ENCODE data around the gene MYO5B.

The MYO5B gene

DNA sequence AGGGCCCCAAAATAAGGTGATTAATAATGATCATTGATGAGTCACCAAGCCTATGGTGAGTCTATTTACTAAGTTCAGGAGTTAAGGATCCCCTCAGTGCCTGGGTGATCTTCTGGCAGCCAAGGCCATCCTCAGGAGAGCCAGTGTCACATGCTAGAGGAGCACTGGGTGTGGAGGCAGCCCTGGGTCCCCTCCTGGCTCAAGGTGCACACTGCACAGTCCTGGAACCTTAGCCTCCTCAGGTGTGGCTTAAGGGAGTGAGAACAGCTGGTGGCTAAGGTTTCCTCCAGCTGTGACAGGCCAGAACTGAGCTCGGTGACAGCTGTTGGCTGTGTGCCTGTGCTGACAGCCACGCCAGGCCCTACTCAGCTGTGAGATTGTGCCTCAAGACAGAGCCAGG, 329.5 kb downstream of the MYO5B start:
- TF ChIP-seq, protein P1, sequence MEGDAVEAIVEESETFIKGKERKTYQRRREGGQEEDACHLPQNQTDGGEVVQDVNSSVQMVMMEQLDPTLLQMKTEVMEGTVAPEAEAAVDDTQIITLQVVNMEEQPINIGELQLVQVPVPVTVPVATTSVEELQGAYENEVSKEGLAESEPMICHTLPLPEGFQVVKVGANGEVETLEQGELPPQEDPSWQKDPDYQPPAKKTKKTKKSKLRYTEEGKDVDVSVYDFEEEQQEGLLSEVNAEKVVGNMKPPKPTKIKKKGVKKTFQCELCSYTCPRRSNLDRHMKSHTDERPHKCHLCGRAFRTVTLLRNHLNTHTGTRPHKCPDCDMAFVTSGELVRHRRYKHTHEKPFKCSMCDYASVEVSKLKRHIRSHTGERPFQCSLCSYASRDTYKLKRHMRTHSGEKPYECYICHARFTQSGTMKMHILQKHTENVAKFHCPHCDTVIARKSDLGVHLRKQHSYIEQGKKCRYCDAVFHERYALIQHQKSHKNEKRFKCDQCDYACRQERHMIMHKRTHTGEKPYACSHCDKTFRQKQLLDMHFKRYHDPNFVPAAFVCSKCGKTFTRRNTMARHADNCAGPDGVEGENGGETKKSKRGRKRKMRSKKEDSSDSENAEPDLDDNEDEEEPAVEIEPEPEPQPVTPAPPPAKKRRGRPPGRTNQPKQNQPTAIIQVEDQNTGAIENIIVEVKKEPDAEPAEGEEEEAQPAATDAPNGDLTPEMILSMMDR (conservative IDR thresholded peaks at IDR 0.05; ENCODE audit: low read depth, low read length) = no peak
- no peaks in the 10 kb centered on the region for H3K79me2 ChIP-seq (ENCODE audit: insufficient read depth, low read depth)
- no peak overlapping the region for H3K4me3 ChIP-seq (IDR thresholded peaks at IDR 0.05; ENCODE audit: insufficient read depth, low read depth, low read length)
- no peaks in the 10 kb centered on the region for H3K27me3 ChIP-seq (ENCODE audit: insufficient read depth, low read depth)
- no peak overlapping the region for H2AFZ ChIP-seq (ENCODE audit: low read depth)
- H4K20me1 ChIP-seq (ENCODE audit: insufficient read depth) = no peaks in the 10 kb centered on the region
- H3K36me3 ChIP-seq (ENCODE audit: insufficient read depth) = no peaks in the 10 kb centered on the region
- no peak overlapping the region for H3K9ac ChIP-seq
- no peak overlapping the region for H3K27ac ChIP-seq
- no peak overlapping the region for H3K4me2 ChIP-seq
- no peaks in the 10 kb centered on the region for H3K4me1 ChIP-seq (ENCODE audit: low read depth, poor library complexity, severe bottlenecking)

DNA sequence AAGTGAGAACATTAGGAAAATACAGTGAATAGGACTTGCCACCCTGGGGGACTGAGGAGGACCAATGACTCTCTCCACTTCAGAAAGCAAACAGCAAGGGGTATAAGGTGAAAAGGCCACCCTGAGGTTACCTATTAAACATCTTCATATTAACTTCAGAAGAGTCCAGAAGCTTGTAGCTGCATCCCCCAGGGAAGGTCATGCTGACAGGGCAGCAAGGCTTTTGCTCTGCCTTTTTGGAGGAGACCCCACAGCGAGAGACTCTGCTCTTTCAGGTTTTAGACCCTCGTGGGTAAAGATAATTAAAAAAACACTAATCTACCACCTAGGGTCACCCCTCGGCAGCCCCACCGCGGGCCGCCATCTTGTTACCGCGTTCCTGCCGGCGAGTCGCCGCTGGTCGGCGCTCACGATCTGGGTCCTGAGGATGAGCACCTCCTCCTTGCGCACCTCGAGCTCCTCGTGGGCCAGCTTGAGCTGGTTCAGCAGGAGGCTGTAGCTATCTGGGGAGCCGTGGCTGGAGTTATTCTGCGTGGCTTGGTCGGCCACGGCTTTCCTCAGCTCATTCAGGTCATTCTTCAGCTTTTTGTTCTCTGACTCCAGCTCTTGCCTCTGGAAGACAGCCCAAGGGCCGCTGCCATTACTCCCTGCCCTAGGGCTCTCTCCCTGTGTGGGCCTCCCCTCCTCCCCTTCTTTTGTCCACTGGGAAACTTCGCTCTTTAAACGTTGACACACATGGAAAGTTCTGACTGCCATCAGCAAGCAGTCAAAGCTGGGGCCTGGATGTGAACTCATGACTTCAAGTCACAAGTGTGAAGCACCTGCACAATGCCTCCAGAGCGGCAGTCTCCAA, 331.0 kb downstream of the MYO5B start:
- H3K4me3 ChIP-seq (IDR thresholded peaks at IDR 0.05; ENCODE audit: insufficient read depth, low read depth, low read length) = no peak overlapping the region
- TF ChIP-seq, protein P1 (conservative IDR thresholded peaks at IDR 0.05; ENCODE audit: low read depth, low read length) = no peak
- no peaks in the 10 kb centered on the region for H3K36me3 ChIP-seq (ENCODE audit: insufficient read depth)
- no peak overlapping the region for H3K9ac ChIP-seq
- no peak overlapping the region for H3K27ac ChIP-seq
- H2AFZ ChIP-seq (ENCODE audit: low read depth) = no peak overlapping the region
- H3K79me2 ChIP-seq (ENCODE audit: insufficient read depth, low read depth) = no peaks in the 10 kb centered on the region
- H4K20me1 ChIP-seq (ENCODE audit: insufficient read depth) = no peaks in the 10 kb centered on the region
- no peak overlapping the region for H3K4me2 ChIP-seq
- H3K27me3 ChIP-seq (ENCODE audit: insufficient read depth, low read depth) = no peaks in the 10 kb centered on the region
- H3K4me1 ChIP-seq (ENCODE audit: low read depth, poor library complexity, severe bottlenecking) = no peaks in the 10 kb centered on the region

DNA sequence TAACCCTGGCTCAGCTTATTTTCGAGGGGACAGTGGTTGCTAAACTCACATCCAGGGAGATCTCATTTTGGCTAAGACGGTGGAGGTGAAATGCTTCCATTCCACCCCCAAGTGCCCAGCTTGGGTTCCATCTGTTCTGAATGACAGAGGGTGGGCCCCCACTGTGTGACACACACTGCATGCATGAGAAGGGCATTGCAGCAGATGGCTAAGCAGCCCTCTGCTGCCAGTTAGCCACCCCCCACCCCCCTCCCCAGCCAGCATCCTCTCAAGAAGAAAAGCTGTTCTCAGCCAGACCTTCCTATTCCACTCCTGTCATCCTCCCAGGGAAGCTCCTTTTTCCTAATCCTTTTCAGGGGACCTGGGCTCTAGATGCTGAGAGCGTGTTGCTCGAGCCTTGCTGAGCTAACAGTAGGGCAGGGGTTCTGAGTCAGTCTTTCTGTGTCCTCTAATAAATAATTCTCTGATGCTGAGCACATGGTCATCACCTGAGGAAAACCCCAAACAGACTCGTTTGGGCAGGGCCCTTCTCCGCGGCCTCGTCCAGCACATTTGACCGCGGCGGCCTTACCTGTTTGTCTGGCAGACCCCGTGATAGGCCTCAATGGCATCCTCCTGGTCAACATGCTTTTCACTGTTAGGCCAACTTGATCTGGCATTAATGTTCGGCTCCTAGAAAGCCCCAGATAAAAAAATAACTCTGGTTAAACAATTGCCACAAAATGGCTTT, 332.1 kb downstream of the MYO5B start:
- TF ChIP-seq, protein P1 (conservative IDR thresholded peaks at IDR 0.05; ENCODE audit: low read depth, low read length) = no peak
- H2AFZ ChIP-seq (ENCODE audit: low read depth) = no peak overlapping the region
- no peaks in the 10 kb centered on the region for H3K4me1 ChIP-seq (ENCODE audit: low read depth, poor library complexity, severe bottlenecking)
- H3K36me3 ChIP-seq (ENCODE audit: insufficient read depth) = no peaks in the 10 kb centered on the region
- no peaks in the 10 kb centered on the region for H3K27me3 ChIP-seq (ENCODE audit: insufficient read depth, low read depth)
- no peak overlapping the region for H3K4me2 ChIP-seq
- no peaks in the 10 kb centered on the region for H4K20me1 ChIP-seq (ENCODE audit: insufficient read depth)
- H3K27ac ChIP-seq = no peak overlapping the region
- no peak overlapping the region for H3K4me3 ChIP-seq (IDR thresholded peaks at IDR 0.05; ENCODE audit: insufficient read depth, low read depth, low read length)
- H3K9ac ChIP-seq = no peak overlapping the region
- no peaks in the 10 kb centered on the region for H3K79me2 ChIP-seq (ENCODE audit: insufficient read depth, low read depth)

DNA sequence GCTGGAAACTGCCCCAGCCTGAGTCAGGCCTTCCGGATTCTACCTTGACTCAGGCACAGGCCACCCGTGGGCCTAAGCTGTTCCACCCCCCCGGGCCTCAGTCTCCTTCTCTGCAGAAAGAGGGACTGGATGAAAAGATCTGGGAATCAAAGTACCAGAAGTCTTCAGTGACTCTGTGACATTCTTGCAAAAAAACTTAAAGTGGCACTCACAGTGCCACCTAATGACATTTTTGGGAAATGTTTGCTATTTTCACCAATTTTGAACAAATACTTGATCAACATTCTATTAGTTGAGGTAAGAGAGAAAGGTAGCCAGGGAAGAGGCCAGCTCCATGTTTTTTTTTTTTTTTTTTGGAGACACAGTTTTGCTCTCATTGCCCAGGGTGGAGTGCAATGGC, 333.3 kb downstream of the MYO5B start:
- H3K4me2 ChIP-seq = no peak overlapping the region
- TF ChIP-seq, protein P1 (conservative IDR thresholded peaks at IDR 0.05; ENCODE audit: low read depth, low read length) = peak; percentile 87
- H3K4me1 ChIP-seq (ENCODE audit: low read depth, poor library complexity, severe bottlenecking) = no peaks in the 10 kb centered on the region
- H3K9ac ChIP-seq = no peak overlapping the region
- no peaks in the 10 kb centered on the region for H3K27me3 ChIP-seq (ENCODE audit: insufficient read depth, low read depth)
- H3K27ac ChIP-seq = no peak overlapping the region
- no peak overlapping the region for H2AFZ ChIP-seq (ENCODE audit: low read depth)
- no peak overlapping the region for H3K4me3 ChIP-seq (IDR thresholded peaks at IDR 0.05; ENCODE audit: insufficient read depth, low read depth, low read length)
- no peaks in the 10 kb centered on the region for H3K36me3 ChIP-seq (ENCODE audit: insufficient read depth)
- no peaks in the 10 kb centered on the region for H4K20me1 ChIP-seq (ENCODE audit: insufficient read depth)
- H3K79me2 ChIP-seq (ENCODE audit: insufficient read depth, low read depth) = no peaks in the 10 kb centered on the region
